Loucy (cell line): ENCODE data around the gene HMG20B.

Source experiments
- CTCF ChIP-seq: fragments of 200-600 bp; sonication (generic); conservative IDR thresholded peaks from 2 replicates; pipeline ENCODE4 v1.5.1; 2014; ENCODE audit warnings: mild to moderate bottlenecking, antibody characterized with exemption, low read length
- EZH2phosphoT487 ChIP-seq: fragments of 200-600 bp; IDR thresholded peaks from 2 replicates; pipeline ENCODE4 v1.6.1; 2018; ENCODE audit warnings: antibody characterized with exemption, mild to moderate bottlenecking, moderate library complexity, borderline replicate concordance

- no peak for TF ChIP-seq EZH2phosphoT487
- TF ChIP-seq CTCF, result no peak
Measured at GRCh38 chr19:3604227-3604986, 31.7 kb downstream of the HMG20B start.
